ENCODE data around the gene ANXA11. TPM values are rescaled to one million over a fixed set of nuclear protein-coding genes. Genes with fewer than 3 reads are reported as not detected.

The ANXA11 gene
- total and polyA plus RNA-seq, 3 donors from 2014 or later: 46.5 to 116 (median 64.0) TPM

GRCh38 chr10:80158126-80158525 lies 47.2 kb downstream of the ANXA11 start:
- no peak for TF ChIP-seq POLR2A (IDR thresholded peaks at IDR 0.05)
- TF ChIP-seq, protein P1, sequence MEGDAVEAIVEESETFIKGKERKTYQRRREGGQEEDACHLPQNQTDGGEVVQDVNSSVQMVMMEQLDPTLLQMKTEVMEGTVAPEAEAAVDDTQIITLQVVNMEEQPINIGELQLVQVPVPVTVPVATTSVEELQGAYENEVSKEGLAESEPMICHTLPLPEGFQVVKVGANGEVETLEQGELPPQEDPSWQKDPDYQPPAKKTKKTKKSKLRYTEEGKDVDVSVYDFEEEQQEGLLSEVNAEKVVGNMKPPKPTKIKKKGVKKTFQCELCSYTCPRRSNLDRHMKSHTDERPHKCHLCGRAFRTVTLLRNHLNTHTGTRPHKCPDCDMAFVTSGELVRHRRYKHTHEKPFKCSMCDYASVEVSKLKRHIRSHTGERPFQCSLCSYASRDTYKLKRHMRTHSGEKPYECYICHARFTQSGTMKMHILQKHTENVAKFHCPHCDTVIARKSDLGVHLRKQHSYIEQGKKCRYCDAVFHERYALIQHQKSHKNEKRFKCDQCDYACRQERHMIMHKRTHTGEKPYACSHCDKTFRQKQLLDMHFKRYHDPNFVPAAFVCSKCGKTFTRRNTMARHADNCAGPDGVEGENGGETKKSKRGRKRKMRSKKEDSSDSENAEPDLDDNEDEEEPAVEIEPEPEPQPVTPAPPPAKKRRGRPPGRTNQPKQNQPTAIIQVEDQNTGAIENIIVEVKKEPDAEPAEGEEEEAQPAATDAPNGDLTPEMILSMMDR (IDR thresholded peaks at IDR 0.05): no peak
- peaks cover 19% of the 10 kb centered on the region for H3K4me1 ChIP-seq
- DNase-seq: no peak
- no peak overlapping the region for H3K4me3 ChIP-seq
- no peaks in the 10 kb centered on the region for H3K36me3 ChIP-seq (ENCODE audit: low read depth, missing control alignments)
- no peaks in the 10 kb centered on the region for H3K27me3 ChIP-seq
- peak overlapping the region; percentile 63 to 65 for H3K27ac ChIP-seq
- 58 to 82% methylated on average over 5 of the region's 5 CpGs for WGBS, 2 donors
- no peaks in the 10 kb centered on the region for H3K9me3 ChIP-seq
- intact Hi-C loops (cut with DNase I; ENCODE audit: low total_unique reads): loop anchor here (10.0 kb wide), 1 partner anchor 47 kb away; the partner anchor contains the start of gene ANXA11

DNA sequence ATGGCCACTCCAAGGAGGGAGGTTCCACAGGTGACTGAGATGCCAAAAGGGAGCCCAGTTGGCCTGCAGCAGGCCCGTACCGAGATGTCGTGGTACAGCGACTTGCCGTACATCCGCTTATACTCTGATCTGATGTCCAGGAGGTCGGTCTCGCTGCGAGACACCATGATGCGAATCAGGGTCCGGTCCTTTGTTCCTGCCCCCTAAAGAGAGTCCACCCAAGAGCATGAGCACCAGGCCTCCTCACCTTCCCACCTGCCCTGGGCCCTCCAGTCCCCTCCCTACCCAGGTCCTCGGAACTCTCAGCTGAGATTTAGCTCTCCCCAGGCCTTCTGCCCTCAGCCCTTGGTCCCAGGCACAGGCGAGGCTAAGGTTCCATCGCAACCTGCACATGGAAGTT lies 47.8 kb downstream of the ANXA11 start:
- no peak for DNase-seq
- peak overlapping the region in 1 of 2 donors; percentile 65 for H3K27ac ChIP-seq
- H3K36me3 ChIP-seq (ENCODE audit: low read depth, missing control alignments): no peaks in the 10 kb centered on the region
- H3K4me3 ChIP-seq: no peak overlapping the region
- intact Hi-C loops (cut with DNase I; ENCODE audit: low total_unique reads): loop anchor here (10.0 kb wide), 1 partner anchor 47 kb away; the partner anchor contains the start of gene ANXA11
- peaks cover 19% of the 10 kb centered on the region for H3K4me1 ChIP-seq
- H3K27me3 ChIP-seq: no peaks in the 10 kb centered on the region
- TF ChIP-seq, protein P1 (IDR thresholded peaks at IDR 0.05): no peak
- no peak for TF ChIP-seq POLR2A (IDR thresholded peaks at IDR 0.05)
- H3K9me3 ChIP-seq: no peaks in the 10 kb centered on the region
- WGBS, 2 donors: 95 to 97% methylated on average over 12 to 14 of the region's 14 CpGs

GRCh38 chr10:80156216-80156615 lies 49.1 kb downstream of the ANXA11 start:
- TF ChIP-seq, protein P1 (IDR thresholded peaks at IDR 0.05): no peak
- TF ChIP-seq POLR2A (IDR thresholded peaks at IDR 0.05): no peak
- Histone ChIP-seq H3K4me3 (no peak overlapping the region), H3K27me3 (no peaks in the 10 kb centered on the region), H3K36me3 (ENCODE audit: low read depth, missing control alignments) (no peaks in the 10 kb centered on the region), H3K27ac (peak overlapping the region in 1 of 2 donors; percentile 71), H3K9me3 (no peaks in the 10 kb centered on the region), H3K4me1 (peaks cover 19% of the 10 kb centered on the region)
- no peak for DNase-seq
- WGBS, 2 donors: 92 to 97% methylated on average over 5 of the region's 5 CpGs
- intact Hi-C loops (cut with DNase I; ENCODE audit: low total_unique reads): loop anchor here (10.0 kb wide), 1 partner anchor 49 kb away; the partner anchor contains the start of gene ANXA11

GRCh38 chr10:80155696-80156215 lies 49.6 kb downstream of the ANXA11 start:
- H3K27me3 ChIP-seq: no peaks in the 10 kb centered on the region
- no peaks in the 10 kb centered on the region for H3K9me3 ChIP-seq
- no peak for DNase-seq
- intact Hi-C loops (cut with DNase I; ENCODE audit: low total_unique reads): loop anchor here (10.0 kb wide), 1 partner anchor 49 kb away; the partner anchor contains the start of gene ANXA11
- H3K27ac ChIP-seq: peak overlapping the region; percentile 26 to 71
- TF ChIP-seq POLR2A (IDR thresholded peaks at IDR 0.05): no peak
- TF ChIP-seq, protein P1 (IDR thresholded peaks at IDR 0.05): no peak
- H3K4me3 ChIP-seq: no peak overlapping the region
- H3K4me1 ChIP-seq: peaks cover 19% of the 10 kb centered on the region
- 86 to 88% methylated on average over 8 of the region's 8 CpGs for WGBS, 2 donors
- H3K36me3 ChIP-seq (ENCODE audit: low read depth, missing control alignments): no peaks in the 10 kb centered on the region

Measured in testis (tissue), 3 donors.